ENCODE measurements around the gene CHD3. TPM values are rescaled to one million over a fixed set of nuclear protein-coding genes. Genes with fewer than 3 reads are reported as not detected.
A peak's percentile ranks its signal among the peaks of the same experiment; 100 is the strongest.

CHD3 gene
- total and polyA plus RNA-seq, 4 donors = 60.9 to 112 (median 76.5) TPM

DNA sequence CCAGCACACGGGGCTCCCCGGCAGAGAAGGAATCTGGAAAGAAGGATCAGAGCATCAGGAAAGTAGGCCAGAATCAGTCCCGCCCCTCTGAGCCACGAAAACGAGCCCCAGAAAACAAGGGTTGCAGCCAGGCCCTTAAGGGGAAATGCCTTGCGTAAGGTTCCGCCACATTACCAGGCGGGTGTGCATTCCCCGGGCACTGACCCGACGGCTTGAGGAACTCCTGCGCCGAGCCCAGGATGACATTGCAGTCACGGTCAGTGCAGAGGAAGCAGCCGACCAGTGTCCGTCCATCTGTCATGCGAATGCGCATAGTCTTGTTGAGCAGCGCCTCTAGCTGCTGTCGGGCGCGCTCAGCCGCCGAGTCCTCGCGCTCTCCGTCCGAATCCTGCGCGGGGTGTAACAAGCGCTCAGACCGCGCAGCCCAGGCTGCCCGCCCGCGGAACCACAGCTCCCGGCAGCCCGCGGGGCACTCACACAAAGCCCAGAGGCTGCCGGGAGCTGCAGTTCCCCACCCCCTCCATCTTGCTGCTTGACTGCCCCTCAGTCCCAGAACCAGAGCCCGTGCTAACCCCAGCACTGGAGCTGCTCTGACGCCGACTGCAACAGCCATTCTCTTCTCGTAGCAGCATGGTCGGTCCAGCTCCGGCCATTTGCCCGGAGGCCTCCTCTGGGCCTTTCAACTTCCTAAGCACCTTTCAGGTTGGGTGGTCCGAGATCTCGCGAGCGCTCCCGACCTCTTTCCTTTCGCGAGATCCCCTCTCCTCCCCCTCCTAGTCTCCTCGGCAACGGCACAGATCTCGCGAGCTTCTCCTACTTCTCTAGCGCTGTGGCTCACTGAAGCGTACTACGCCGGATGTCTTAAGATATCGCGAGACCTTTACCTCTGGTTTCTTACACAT is 31.5 kb upstream of the CHD3 start, which contains the start of gene NAA38:
TSS of gene NAA38 (minus strand) at position 749 of the 902 bp plus-strand sequence. CDS start at position 653, 96 bp downstream.
- TF ChIP-seq, protein P1, sequence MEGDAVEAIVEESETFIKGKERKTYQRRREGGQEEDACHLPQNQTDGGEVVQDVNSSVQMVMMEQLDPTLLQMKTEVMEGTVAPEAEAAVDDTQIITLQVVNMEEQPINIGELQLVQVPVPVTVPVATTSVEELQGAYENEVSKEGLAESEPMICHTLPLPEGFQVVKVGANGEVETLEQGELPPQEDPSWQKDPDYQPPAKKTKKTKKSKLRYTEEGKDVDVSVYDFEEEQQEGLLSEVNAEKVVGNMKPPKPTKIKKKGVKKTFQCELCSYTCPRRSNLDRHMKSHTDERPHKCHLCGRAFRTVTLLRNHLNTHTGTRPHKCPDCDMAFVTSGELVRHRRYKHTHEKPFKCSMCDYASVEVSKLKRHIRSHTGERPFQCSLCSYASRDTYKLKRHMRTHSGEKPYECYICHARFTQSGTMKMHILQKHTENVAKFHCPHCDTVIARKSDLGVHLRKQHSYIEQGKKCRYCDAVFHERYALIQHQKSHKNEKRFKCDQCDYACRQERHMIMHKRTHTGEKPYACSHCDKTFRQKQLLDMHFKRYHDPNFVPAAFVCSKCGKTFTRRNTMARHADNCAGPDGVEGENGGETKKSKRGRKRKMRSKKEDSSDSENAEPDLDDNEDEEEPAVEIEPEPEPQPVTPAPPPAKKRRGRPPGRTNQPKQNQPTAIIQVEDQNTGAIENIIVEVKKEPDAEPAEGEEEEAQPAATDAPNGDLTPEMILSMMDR (IDR thresholded peaks at IDR 0.05; ENCODE audit: control extremely low read depth, extremely low read depth) = peak; percentile 13
- ATAC-seq (ENCODE audit: insufficient read depth, low FRiP score) (peak; percentile 90), DNase-seq (peak; percentile 98 to 100 (median 100))
- WGBS, 2 donors = 0% methylated on average over 62 to 64 of the region's 64 CpGs
- Histone ChIP-seq H3K36me3 (ENCODE audit: control insufficient read depth in 4 of 4, insufficient read depth in 4 of 4, low read length in 4 of 4) (peaks cover 0 to 19% (median 13%) of the 10 kb centered on the region in 4 donors), H3K9ac (ENCODE audit: insufficient read depth in 1 of 2, low read length in 2 of 2) (peak within 1 kb of the TSS; percentile 71 to 97), H3K9me3 (ENCODE audit: control insufficient read depth in 4 of 4, insufficient read depth in 3 of 4, low read length in 3 of 4) (no peaks in the 10 kb centered on the region), H3K4me3 (peak within 1 kb of the TSS; percentile 50), H3K27me3 (ENCODE audit: control insufficient read depth in 3 of 3, insufficient read depth in 3 of 3, low read length in 2 of 3) (no peaks in the 10 kb centered on the region), H3K27ac (ENCODE audit: low read depth in 1 of 2, low read length in 1 of 2) (peak within 1 kb of the TSS; percentile 87 to 90), H3K4me1 (ENCODE audit: control insufficient read depth in 5 of 5, insufficient read depth in 5 of 5, low read length in 5 of 5) (peaks cover 3 to 34% (median 6%) of the 10 kb centered on the region in 5 donors)

DNA sequence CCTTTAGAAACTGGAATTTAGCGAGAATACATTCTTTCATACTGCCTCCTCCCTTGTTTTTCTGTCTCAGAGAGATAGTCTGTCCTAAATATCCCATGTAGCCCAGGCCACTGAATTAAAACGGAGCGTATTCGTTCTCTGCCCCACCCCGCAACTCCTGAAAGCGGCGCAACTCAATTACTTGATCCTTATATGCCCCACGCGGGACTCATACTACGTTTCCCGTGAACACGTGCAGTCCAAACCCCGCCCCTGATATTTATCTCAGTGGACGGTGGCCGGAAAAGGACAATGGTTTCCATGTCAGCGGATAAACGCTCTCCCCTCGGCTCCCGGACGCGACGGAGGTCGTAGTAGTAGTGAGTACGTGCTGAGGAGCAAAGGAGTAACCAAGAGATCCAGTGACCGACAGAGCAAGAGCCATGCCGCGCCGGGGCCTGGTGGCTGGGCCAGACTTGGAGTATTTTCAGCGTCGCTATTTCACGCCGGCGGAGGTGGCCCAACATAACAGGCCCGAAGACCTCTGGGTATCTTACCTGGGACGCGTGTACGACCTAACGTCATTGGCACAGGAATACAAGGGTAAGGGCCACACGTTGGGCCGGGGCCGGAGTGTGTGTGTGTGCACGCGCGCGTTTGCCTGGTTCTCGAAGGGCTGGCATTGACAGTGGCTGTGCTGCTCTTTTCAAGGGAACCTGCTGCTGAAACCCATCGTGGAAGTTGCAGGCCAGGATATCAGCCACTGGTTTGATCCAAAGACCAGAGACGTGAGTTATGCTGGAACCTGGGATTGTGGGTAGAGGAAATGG is 30.7 kb upstream of the CHD3 start, which contains the start of gene CYB5D1:
TSS of gene CYB5D1 (plus strand) at position 291 of the 809 bp plus-strand sequence. CDS start at position 423, 132 bp downstream.
- H3K36me3 ChIP-seq (ENCODE audit: control insufficient read depth in 4 of 4, insufficient read depth in 4 of 4, low read length in 4 of 4) = peaks cover 0 to 16% (median 6%) of the 10 kb centered on the region in 4 donors
- ATAC-seq (ENCODE audit: insufficient read depth, low FRiP score) (peak; percentile 65), DNase-seq (peak; percentile 93 to 97 (median 97))
- H3K4me1 ChIP-seq (ENCODE audit: control insufficient read depth in 5 of 5, insufficient read depth in 5 of 5, low read length in 5 of 5) = peaks cover 5 to 37% (median 6%) of the 10 kb centered on the region in 5 donors
- peak within 1 kb of the TSS; percentile 50 for H3K4me3 ChIP-seq
- peak within 1 kb of the TSS; percentile 87 to 90 for H3K27ac ChIP-seq (ENCODE audit: low read depth in 1 of 2, low read length in 1 of 2)
- H3K9ac ChIP-seq (ENCODE audit: insufficient read depth in 1 of 2, low read length in 2 of 2) = peak within 1 kb of the TSS; percentile 71 to 97
- WGBS, 2 donors = 2 to 4% methylated on average over 48 of the region's 48 CpGs
- TF ChIP-seq, protein P1 (IDR thresholded peaks at IDR 0.05; ENCODE audit: control extremely low read depth, extremely low read depth) = no peak
- no peaks in the 10 kb centered on the region for H3K9me3 ChIP-seq (ENCODE audit: control insufficient read depth in 4 of 4, insufficient read depth in 3 of 4, low read length in 3 of 4)
- H3K27me3 ChIP-seq (ENCODE audit: control insufficient read depth in 3 of 3, insufficient read depth in 3 of 3, low read length in 2 of 3) = no peaks in the 10 kb centered on the region

DNA sequence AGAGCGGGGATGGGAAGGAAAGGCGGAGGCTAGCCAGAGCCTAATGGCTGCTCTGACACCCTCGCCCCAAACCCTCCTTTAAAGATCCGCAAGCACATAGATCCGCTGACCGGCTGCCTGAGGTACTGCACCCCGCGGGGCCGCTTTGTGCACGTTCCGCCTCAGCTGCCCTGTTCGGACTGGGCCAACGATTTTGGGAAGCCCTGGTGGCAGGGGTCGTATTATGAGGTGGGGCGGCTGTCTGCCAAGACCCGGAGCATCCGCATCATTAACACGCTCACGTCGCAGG is 30.1 kb upstream of the CHD3 start:
- no peak for ATAC-seq (ENCODE audit: insufficient read depth, low FRiP score)
- Histone ChIP-seq H3K27me3 (ENCODE audit: control insufficient read depth in 3 of 3, insufficient read depth in 3 of 3, low read length in 2 of 3) (no peaks in the 10 kb centered on the region), H3K9me3 (ENCODE audit: control insufficient read depth in 4 of 4, insufficient read depth in 3 of 4, low read length in 3 of 4) (no peaks in the 10 kb centered on the region), H3K4me1 (ENCODE audit: control insufficient read depth in 5 of 5, insufficient read depth in 5 of 5, low read length in 5 of 5) (peaks cover 5 to 38% (median 7%) of the 10 kb centered on the region in 5 donors), H3K4me3 (peak overlapping the region; percentile 37), H3K27ac (ENCODE audit: low read depth in 1 of 2, low read length in 1 of 2) (peak overlapping the region; percentile 87 to 90), H3K9ac (ENCODE audit: insufficient read depth in 1 of 2, low read length in 2 of 2) (peak overlapping the region; percentile 71 to 97), H3K36me3 (ENCODE audit: control insufficient read depth in 4 of 4, insufficient read depth in 4 of 4, low read length in 4 of 4) (peaks cover 0 to 16% (median 4%) of the 10 kb centered on the region in 4 donors)
- DNase-seq = peak; percentile 47 to 51 (median 50)
- TF ChIP-seq, protein P1 (IDR thresholded peaks at IDR 0.05; ENCODE audit: control extremely low read depth, extremely low read depth) = no peak
- 37 to 44% methylated on average over 20 of the region's 20 CpGs for WGBS, 2 donors

All from lung (tissue), 12 donors.